ENCODE data around the gene DLGAP4. TPM values are rescaled to one million over a fixed set of nuclear protein-coding genes. Genes with fewer than 3 reads are reported as not detected.

Gene DLGAP4
- total and polyA plus RNA-seq, 9 of the 15 experiments (the other 6 are each of a cell fraction or from before 2014, with no cell fraction given) = 0.31 to 34.1 (median 4.5) TPM

- TF ChIP-seq BCLAF1 (IDR thresholded peaks at IDR 0.05; ENCODE audit: borderline replicate concordance in 1 of 2, control insufficient read depth in 1 of 2, low read depth in 2 of 2, low read length in 1 of 2) = no peak
Observed at GRCh38 chr20:36569847-36570429, 263.8 kb downstream of the DLGAP4 start (continued).

GRCh38 chr20:36571564-36572504 is 265.7 kb downstream of the DLGAP4 start:
- POLR2A ChIA-PET = interaction anchor here (0.9 to 1.7 kb wide), 5 partner anchors 13 to 202 kb away, joined by 4 to 7 read pairs (median 5); partner anchors contain the start of genes DSN1 and RAB5IF
- TF ChIP-seq ZBTB1 (CRISPR knock-in tag; IDR thresholded peaks at IDR 0.05; ENCODE audit: borderline replicate concordance, low read depth) (0 out of 2 replicates have a peak, but pooled peaks have one; percentile 31), ZBTB8A (IDR thresholded peaks at IDR 0.05; ENCODE audit: partially characterized antibody) (no peak), HNRNPLL (IDR thresholded peaks at IDR 0.05; ENCODE audit: low read depth, low read length, poor library complexity, severe bottlenecking) (peak; percentile 58), GATAD2A (IDR thresholded peaks at IDR 0.05) (peak; percentile 52; the same call in 1 of the 2 replicates), STAT5A (IDR thresholded peaks at IDR 0.05; ENCODE audit: borderline replicate concordance, low read length) (no peak), ATF1 (CRISPR knock-in tag; IDR thresholded peaks at IDR 0.05) (no peak), ATF1 (tag; IDR thresholded peaks at IDR 0.05) (peak; percentile 41; the same call in 1 of the 2 replicates), FOXP1 (CRISPR knock-in tag; IDR thresholded peaks at IDR 0.05) (no peak), HDAC3 (IDR thresholded peaks at IDR 0.05; ENCODE audit: borderline replicate concordance, partially characterized antibody) (no peak), JUNB (CRISPR knock-in tag; conservative IDR thresholded peaks at IDR 0.05) (no peak), CBFA2T3 (IDR thresholded peaks at IDR 0.05) (0 out of 2 replicates have a peak, but pooled peaks have one; percentile 15), SIRT6 (IDR thresholded peaks at IDR 0.05; ENCODE audit: low read depth, low read length) (no peak), MTA2 (IDR thresholded peaks at IDR 0.05; ENCODE audit: low read depth) (0 out of 2 replicates have a peak, but pooled peaks have one; percentile 7)
- TF ChIP-seq, protein P1, sequence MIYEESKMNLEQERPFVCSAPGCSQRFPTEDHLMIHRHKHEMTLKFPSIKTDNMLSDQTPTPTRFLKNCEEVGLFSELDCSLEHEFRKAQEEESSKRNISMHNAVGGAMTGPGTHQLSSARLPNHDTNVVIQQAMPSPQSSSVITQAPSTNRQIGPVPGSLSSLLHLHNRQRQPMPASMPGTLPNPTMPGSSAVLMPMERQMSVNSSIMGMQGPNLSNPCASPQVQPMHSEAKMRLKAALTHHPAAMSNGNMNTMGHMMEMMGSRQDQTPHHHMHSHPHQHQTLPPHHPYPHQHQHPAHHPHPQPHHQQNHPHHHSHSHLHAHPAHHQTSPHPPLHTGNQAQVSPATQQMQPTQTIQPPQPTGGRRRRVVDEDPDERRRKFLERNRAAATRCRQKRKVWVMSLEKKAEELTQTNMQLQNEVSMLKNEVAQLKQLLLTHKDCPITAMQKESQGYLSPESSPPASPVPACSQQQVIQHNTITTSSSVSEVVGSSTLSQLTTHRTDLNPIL (CRISPR knock-in tag; IDR thresholded peaks at IDR 0.05) = no peak

More at GRCh38 chr20:36571564-36572504, 265.7 kb downstream of the DLGAP4 start:
- Histone ChIP-seq H3K4me3 (peak overlapping the region; percentile 80), H3K4me2 (ENCODE audit: insufficient read depth, low read length) (peak overlapping the region; percentile 89), H4K20me1 (replicated peaks; ENCODE audit: control insufficient read depth, insufficient read depth, low read length) (peaks cover 9% of the 10 kb centered on the region), H3K27ac (ENCODE audit: extremely low read depth, low read depth, low read length) (peak overlapping the region; percentile 92), H3K4me1 (replicated peaks in 1 of 2; ENCODE audit: control insufficient read depth in 2 of 2, insufficient read depth in 2 of 2, low read length in 2 of 2) (peaks cover 42 to 50% of the 10 kb centered on the region in 2 experiments), H3K36me3 (ENCODE audit: control insufficient read depth, insufficient read depth, low read length) (peaks cover 9% of the 10 kb centered on the region; the same call in 2 of the 3 replicates), H2AFZ (ENCODE audit: low read depth, low read length) (peak overlapping the region; percentile 94), H3K79me2 (ENCODE audit: control insufficient read depth, insufficient read depth, low read length) (peaks cover 30% of the 10 kb centered on the region), H3K9me3 (replicated peaks; ENCODE audit: control insufficient read depth, insufficient read depth, low read depth, low read length) (no peaks in the 10 kb centered on the region), H3K27me3 (ENCODE audit: control insufficient read depth in 2 of 2, insufficient read depth in 2 of 2, low read length in 2 of 2) (no peaks in the 10 kb centered on the region), H3K9me1 (ENCODE audit: control insufficient read depth, insufficient read depth, low read length) (peaks cover 3% of the 10 kb centered on the region), H3K9ac (ENCODE audit: insufficient read depth in 1 of 2, low read depth in 2 of 2, low read length in 2 of 2) (peak overlapping the region; percentile 81 to 83)
- CTCF ChIA-PET (ENCODE audit: low intra/inter-chr PET ratio) = no interaction called here
- no TSS peak for BruUV-seq (replicated peaks)
- DNase-seq (ENCODE audit: extremely low read depth in 1 of 4, low spot score in 3 of 4) (peak; percentile 66 to 70 (median 68)), FAIRE-seq (peak; percentile 67), ATAC-seq (peak; percentile 31)
- in situ Hi-C loops (cut with MboI) (no loop called here), intact Hi-C loops (cut with micrococcal nuclease) (loop anchor here (5.0 kb wide), 1 partner anchor 380 kb away; the partner anchor contains the start of gene SAMHD1)
- WGBS (ENCODE audit: insufficient coverage, low coverage, missing lambda C conversion rate) = 14% methylated on average over 17 of the region's 17 CpGs

Data from K562 (cell line).